ENCODE results near the gene RUNX2. TPM values are rescaled to one million over a fixed set of nuclear protein-coding genes. Genes with fewer than 3 reads are reported as not detected.

RUNX2 gene
- total RNA-seq, 1 donor from 2014 or later: 2.5 TPM

- ATAC-seq: no peak
These were observed 383.9 kb downstream of the RUNX2 start for GRCh38 chr6:45712076-45712475.

- ATAC-seq: no peak
These were observed 384.7 kb downstream of the RUNX2 start for GRCh38 chr6:45712786-45713185.

Other genes with a start within 250 kb of the RUNX2 start
- 2.9 TPM for gene SUPT3H, start 49.6 kb downstream of the RUNX2 start, total RNA-seq